A673 (cell line): Measurements from ENCODE around the gene SHROOM3. TPM values are rescaled to one million over a fixed set of nuclear protein-coding genes. Genes with fewer than 3 reads are reported as not detected.

Experiments
- BruUV-seq: library from RNA; stranded (reverse); fragments of 400-500 nt; replicated peaks from 2 replicates; lab custom pipeline; 2021; lab: Mats Ljungman, UMichigan
- CTCF ChIA-PET: fragments of 300-600 bp; sonication (Branson Sonifier 250); formaldehyde crosslinking; loops from one replicate; lab custom pipeline; 2022; ENCODE audit warnings: antibody characterized with exemption; lab: Charles Lee
- POLR2A ChIA-PET: fragments of 300-600 bp; sonication (Branson Sonifier 250); formaldehyde crosslinking; loops from one replicate; lab custom pipeline; 2022; ENCODE audit warnings: antibody characterized with exemption; ENCODE audit not compliant: low non-redundant PET; lab: Charles Lee
- DNase-seq: peaks from one replicate; pipeline ENCODE4 v3.0.0-alpha.2; 2015; ENCODE audit warnings: low spot score
- H3K27ac ChIP-seq: fragments of 200-600 bp; sonication (generic); 2 replicates; pipeline ENCODE4 v1.5.1; 2016; ENCODE audit warnings: mixed run types, low read depth, mild to moderate bottlenecking, mixed read lengths, antibody characterized with exemption, low read length; ENCODE audit not compliant: poor library complexity, severe bottlenecking
- H3K27me3 ChIP-seq: fragments of 200-600 bp; sonication (generic); replicated peaks from 2 replicates; pipeline ENCODE4 v1.6.1; 2017; ENCODE audit warnings: mixed run types, low read depth, mild to moderate bottlenecking, mixed read lengths, antibody characterized with exemption, low read length; ENCODE audit not compliant: insufficient read depth, poor library complexity
- H3K36me3 ChIP-seq: fragments of 200-600 bp; sonication (generic); 2 replicates; pipeline ENCODE4 v1.6.1; 2016; ENCODE audit warnings: mixed run types, mild to moderate bottlenecking, mixed read lengths, antibody characterized with exemption, low read length; ENCODE audit not compliant: insufficient read depth, poor library complexity, severe bottlenecking
- H3K4me1 ChIP-seq: fragments of 200-600 bp; sonication (generic); 2 replicates; pipeline ENCODE4 v1.6.1; 2017; ENCODE audit warnings: mixed run types, mild to moderate bottlenecking, mixed read lengths, antibody characterized with exemption, low read length; ENCODE audit not compliant: insufficient read depth, poor library complexity, severe bottlenecking
- H3K4me3 ChIP-seq: fragments of 200-600 bp; sonication (generic); 2 replicates; pipeline ENCODE4 v1.5.1; 2016; ENCODE audit warnings: low read depth, mixed run types, mild to moderate bottlenecking, mixed read lengths, low read length; ENCODE audit not compliant: poor library complexity, severe bottlenecking
- H3K9me3 ChIP-seq: fragments of 200-600 bp; sonication (generic); 2 replicates; pipeline ENCODE4 v1.6.1; 2016; ENCODE audit warnings: mixed run types, low read depth, mild to moderate bottlenecking, mixed read lengths, antibody characterized with exemption, low read length; ENCODE audit not compliant: poor library complexity, severe bottlenecking
- CTCF ChIP-seq: fragments of 300-800, 200-600 bp; sonication (generic); conservative IDR thresholded peaks from 2 replicates; pipeline ENCODE4 v1.5.1; 2017; ENCODE audit warnings: low read depth, mild to moderate bottlenecking, antibody characterized with exemption, low read length, moderate library complexity, mixed read lengths
- EZH2 ChIP-seq: fragments of 200-600 bp; sonication (generic); IDR thresholded peaks from 2 replicates; pipeline ENCODE4 v1.6.1; 2017; ENCODE audit warnings: borderline replicate concordance, low read depth, mild to moderate bottlenecking, mixed read lengths, antibody characterized with exemption, low read length; ENCODE audit not compliant: poor library complexity, severe bottlenecking
- intact Hi-C: fragments of 100-400 bp; cut with micrococcal nuclease; formaldehyde crosslinking; loops from one replicate; pipeline ENCODE4 v1.10.0; 2022; ENCODE audit not compliant: unreplicated experiment
- total RNA-seq: library from RNA; stranded (reverse); gene quantifications from 2 replicates; pipeline ENCODE4 v1.2.3, GENCODE V29; 2021

Gene SHROOM3
- total RNA-seq, 1 experiment from 2014 or later: 9.3 TPM

- Histone ChIP-seq H3K9me3 (no peaks in the 10 kb centered on the region), H3K4me3 (no peak overlapping the region), H3K4me1 (peaks cover 12% of the 10 kb centered on the region), H3K27me3 (no peaks in the 10 kb centered on the region), H3K36me3 (peaks cover 4% of the 10 kb centered on the region), H3K27ac (no peak overlapping the region)
- TF ChIP-seq CTCF (no peak), EZH2 (no peak)
- intact Hi-C loops: no loop called here
- POLR2A ChIA-PET: no interaction called here
- BruUV-seq: no TSS peak
- CTCF ChIA-PET: no interaction called here
- DNase-seq: no peak
Measured at GRCh38 chr4:76706581-76706980, 271.6 kb downstream of the SHROOM3 start.

- no TSS peak for BruUV-seq
- ChIA-PET CTCF (no interaction called here), POLR2A (no interaction called here)
- Histone ChIP-seq H3K27me3 (no peaks in the 10 kb centered on the region), H3K4me1 (peaks cover 7% of the 10 kb centered on the region), H3K27ac (no peak overlapping the region), H3K4me3 (no peak overlapping the region), H3K9me3 (no peaks in the 10 kb centered on the region), H3K36me3 (peaks cover 4% of the 10 kb centered on the region)
- no peak for DNase-seq
- intact Hi-C loops: no loop called here
- TF ChIP-seq EZH2 (no peak), CTCF (no peak)
Measured at GRCh38 chr4:76708971-76709771, 274.1 kb downstream of the SHROOM3 start.

GRCh38 chr4:76709772-76710090 lies 274.7 kb downstream of the SHROOM3 start:
- no peak overlapping the region for H3K4me3 ChIP-seq
- intact Hi-C loops: no loop called here
- H3K27me3 ChIP-seq: no peaks in the 10 kb centered on the region
- BruUV-seq: no TSS peak
- H3K9me3 ChIP-seq: no peaks in the 10 kb centered on the region
- H3K36me3 ChIP-seq: peaks cover 4% of the 10 kb centered on the region
- CTCF ChIA-PET: no interaction called here
- H3K27ac ChIP-seq: no peak overlapping the region
- H3K4me1 ChIP-seq: peaks cover under 1% of the 10 kb centered on the region
- no peak for TF ChIP-seq EZH2
- TF ChIP-seq CTCF: no peak
- POLR2A ChIA-PET: no interaction called here
- no peak for DNase-seq
